Measurements from ENCODE around the gene LINC00305. TPM values are rescaled to one million over a fixed set of nuclear protein-coding genes. Genes with fewer than 3 reads are reported as not detected.

Gene LINC00305
- total and polyA plus RNA-seq, 2 donors from 2014 or later = not detected

GRCh38 chr18:64103986-64104385, 44.9 kb downstream of the LINC00305 start:
- no peaks in the 10 kb centered on the region for H3K9me3 ChIP-seq (ENCODE audit: control insufficient read depth in 2 of 3, insufficient read depth in 1 of 3, low read length in 3 of 3)
- H3K4me1 ChIP-seq (ENCODE audit: control insufficient read depth in 2 of 3, insufficient read depth in 2 of 3, low read depth in 1 of 3, low read length in 3 of 3) = peaks cover 0 to 3% (median 0%) of the 10 kb centered on the region in 3 donors
- H3K27ac ChIP-seq (ENCODE audit: low read depth in 2 of 2, low read length in 2 of 2) = no peak overlapping the region
- no peaks in the 10 kb centered on the region for H3K27me3 ChIP-seq (ENCODE audit: control insufficient read depth, insufficient read depth, low read length)
- no peak overlapping the region for H3K4me3 ChIP-seq (ENCODE audit: low read length in 3 of 3)
- FAIRE-seq (no peak), DNase-seq (no peak)
- TF ChIP-seq CTCF (IDR thresholded peaks at IDR 0.05; ENCODE audit: borderline replicate concordance, extremely low read depth, insufficient read depth) = no peak
- no peaks in the 10 kb centered on the region for H3K36me3 ChIP-seq (ENCODE audit: control insufficient read depth in 2 of 3, insufficient read depth in 3 of 3, low read length in 3 of 3)
- no peak overlapping the region for H3K9ac ChIP-seq (ENCODE audit: low read length in 3 of 3)
- intact Hi-C loops (cut with DNase I) = no loop called here

DNA sequence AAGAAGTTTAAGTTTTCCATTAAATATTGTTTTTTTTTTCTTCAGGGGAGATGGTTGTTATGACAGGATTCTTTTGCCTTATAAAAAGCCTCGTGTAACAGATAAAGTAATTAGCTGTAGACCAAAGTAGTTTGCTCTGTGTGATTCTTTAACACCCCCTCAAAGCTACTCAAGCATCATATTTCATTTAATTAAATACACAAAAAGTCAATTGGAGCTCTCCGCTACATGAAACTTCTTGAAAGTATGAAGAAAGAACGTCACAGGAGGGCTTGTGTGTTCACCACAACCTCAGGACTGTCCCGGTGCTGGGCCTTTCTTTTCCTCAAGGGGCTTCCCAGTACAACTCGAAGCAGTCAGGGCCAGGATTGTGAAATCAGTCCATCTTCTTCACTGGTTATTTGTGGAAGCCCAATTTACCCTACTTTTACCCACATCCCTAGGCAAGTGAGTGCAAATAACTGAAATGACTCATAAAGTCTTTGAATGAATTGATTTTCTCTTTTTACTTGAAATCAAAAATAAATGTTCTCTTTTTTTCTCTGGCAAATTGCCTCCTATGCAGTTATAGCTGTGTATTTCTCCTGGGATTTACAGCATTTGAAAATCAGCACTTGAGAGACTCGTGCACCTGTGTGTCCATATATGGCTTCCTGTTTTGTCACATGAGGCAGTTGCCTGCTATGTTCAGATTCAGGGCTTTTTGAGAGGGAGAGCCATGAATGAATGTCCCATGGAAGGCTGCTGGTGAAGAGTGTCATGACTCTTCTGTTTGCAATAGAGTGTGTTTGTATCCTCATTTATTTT, 48.6 kb downstream of the LINC00305 start:
- Histone ChIP-seq H3K36me3 (ENCODE audit: control insufficient read depth in 2 of 3, insufficient read depth in 3 of 3, low read length in 3 of 3) (no peaks in the 10 kb centered on the region), H3K9ac (ENCODE audit: low read length in 3 of 3) (no peak overlapping the region), H3K4me3 (ENCODE audit: low read length in 3 of 3) (no peak overlapping the region), H3K27ac (ENCODE audit: low read depth in 2 of 2, low read length in 2 of 2) (no peak overlapping the region), H3K27me3 (ENCODE audit: control insufficient read depth, insufficient read depth, low read length) (no peaks in the 10 kb centered on the region), H3K4me1 (ENCODE audit: control insufficient read depth in 2 of 3, insufficient read depth in 2 of 3, low read depth in 1 of 3, low read length in 3 of 3) (peaks cover 0 to 3% (median 0%) of the 10 kb centered on the region in 3 donors), H3K9me3 (ENCODE audit: control insufficient read depth in 2 of 3, insufficient read depth in 1 of 3, low read length in 3 of 3) (no peaks in the 10 kb centered on the region)
- peak in 4 of 5 donors; percentile 33 to 83 (median 60) for DNase-seq
- no peak for TF ChIP-seq CTCF (IDR thresholded peaks at IDR 0.05; ENCODE audit: borderline replicate concordance, extremely low read depth, insufficient read depth)
- FAIRE-seq = no peak
- intact Hi-C loops (cut with DNase I) = no loop called here

- H3K4me1 ChIP-seq (ENCODE audit: control insufficient read depth in 2 of 3, insufficient read depth in 2 of 3, low read depth in 1 of 3, low read length in 3 of 3) = peaks cover 0 to 3% (median 0%) of the 10 kb centered on the region in 3 donors
- H3K9me3 ChIP-seq (ENCODE audit: control insufficient read depth in 2 of 3, insufficient read depth in 1 of 3, low read length in 3 of 3) = no peaks in the 10 kb centered on the region
- no peaks in the 10 kb centered on the region for H3K36me3 ChIP-seq (ENCODE audit: control insufficient read depth in 2 of 3, insufficient read depth in 3 of 3, low read length in 3 of 3)
- H3K4me3 ChIP-seq (ENCODE audit: low read length in 3 of 3) = no peak overlapping the region
- no peak overlapping the region for H3K9ac ChIP-seq (ENCODE audit: low read length in 3 of 3)
- H3K27ac ChIP-seq (ENCODE audit: low read depth in 2 of 2, low read length in 2 of 2) = no peak overlapping the region
- no peaks in the 10 kb centered on the region for H3K27me3 ChIP-seq (ENCODE audit: control insufficient read depth, insufficient read depth, low read length)
- TF ChIP-seq CTCF (IDR thresholded peaks at IDR 0.05; ENCODE audit: borderline replicate concordance, extremely low read depth, insufficient read depth) = no peak
- DNase-seq (no peak), FAIRE-seq (no peak)
- intact Hi-C loops (cut with DNase I) = no loop called here
These were observed 49.6 kb downstream of the LINC00305 start for GRCh38 chr18:64099244-64099643.
